GM21786 (cell line): ENCODE data around the gene GANAB.
"Not testable (repeated sequence)": the region's sequence is repeated elsewhere in the genome, so short reads cannot be mapped to it uniquely, and the experiment has no call there.

Source experiments
- ATAC-seq: cut with Tn5 transposase; IDR thresholded peaks from one replicate; pipeline ENCODE4 v1.9.1; 2021; ENCODE audit not compliant: unreplicated experiment

Gene GANAB

DNA sequence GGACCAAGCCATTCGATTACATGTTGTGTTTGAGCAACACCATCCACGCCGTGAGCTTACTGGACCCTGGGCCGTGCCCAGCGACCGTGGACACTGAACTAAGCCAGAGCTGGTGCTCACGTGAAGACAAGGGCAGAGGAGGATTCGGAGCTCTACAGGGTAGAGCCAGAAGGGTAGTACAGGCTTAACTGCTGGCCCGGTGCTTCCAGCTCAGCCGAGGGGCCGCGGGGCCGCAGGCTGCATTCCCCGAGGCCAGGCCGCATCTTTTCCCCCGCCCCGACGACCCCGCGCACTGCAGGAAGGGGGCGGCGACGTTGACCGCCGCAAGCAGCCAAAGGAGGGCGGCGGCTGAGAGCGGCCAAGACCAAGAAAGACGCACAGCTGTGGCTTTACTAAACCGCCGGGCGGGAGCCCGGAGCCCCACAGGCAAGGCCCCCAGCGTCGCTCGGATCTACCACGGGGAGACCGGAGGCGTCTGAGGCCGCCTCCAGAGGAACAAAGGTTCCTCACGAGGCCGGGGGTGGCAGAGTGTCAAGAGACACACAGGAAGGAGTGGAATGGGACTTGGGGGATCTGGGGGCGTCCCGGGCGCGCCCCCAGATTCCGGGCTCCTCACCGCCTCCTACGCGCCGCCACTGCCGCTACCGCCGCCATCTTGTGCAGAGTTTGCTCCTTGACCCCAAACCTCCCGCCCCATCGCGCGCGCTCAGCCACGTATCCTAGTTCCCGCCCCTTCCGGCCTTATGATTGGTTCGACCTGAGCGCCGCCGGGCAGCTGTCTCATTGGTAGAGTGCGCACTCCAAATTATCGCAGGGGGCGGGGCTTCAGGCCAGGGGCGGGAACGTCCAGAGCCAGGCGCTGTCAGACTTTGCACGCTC lies at the start of gene GANAB:
GANAB (minus strand) TSS at position 668 of the 879 bp plus-strand sequence; CDS start at position 654, 14 bp downstream.
- ATAC-seq = peak; percentile 98

GRCh38 chr11:62694455-62695167 lies 48.2 kb upstream of the GANAB start:
- no peak for ATAC-seq

DNA sequence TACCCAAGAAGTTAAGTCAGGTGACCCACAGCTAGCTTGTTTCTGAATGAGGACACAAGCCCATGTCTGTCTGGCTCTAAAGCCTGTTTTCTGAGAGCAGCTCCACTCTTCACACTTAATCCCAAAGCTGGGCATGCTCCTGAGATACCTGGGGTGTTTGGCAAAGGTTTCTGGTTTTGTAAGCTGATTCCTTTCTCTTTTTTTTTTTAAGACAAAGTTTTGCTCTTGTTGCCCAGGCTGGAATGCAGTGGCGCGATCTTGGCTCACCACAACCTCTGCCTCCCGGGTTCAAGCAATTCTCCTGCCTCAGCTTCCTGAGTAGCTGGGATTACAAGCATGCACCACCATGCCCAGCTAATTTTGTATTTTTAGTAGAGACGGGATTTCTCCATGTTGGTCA lies 47.2 kb upstream of the GANAB start:
- ATAC-seq = not testable (repeated sequence)

DNA sequence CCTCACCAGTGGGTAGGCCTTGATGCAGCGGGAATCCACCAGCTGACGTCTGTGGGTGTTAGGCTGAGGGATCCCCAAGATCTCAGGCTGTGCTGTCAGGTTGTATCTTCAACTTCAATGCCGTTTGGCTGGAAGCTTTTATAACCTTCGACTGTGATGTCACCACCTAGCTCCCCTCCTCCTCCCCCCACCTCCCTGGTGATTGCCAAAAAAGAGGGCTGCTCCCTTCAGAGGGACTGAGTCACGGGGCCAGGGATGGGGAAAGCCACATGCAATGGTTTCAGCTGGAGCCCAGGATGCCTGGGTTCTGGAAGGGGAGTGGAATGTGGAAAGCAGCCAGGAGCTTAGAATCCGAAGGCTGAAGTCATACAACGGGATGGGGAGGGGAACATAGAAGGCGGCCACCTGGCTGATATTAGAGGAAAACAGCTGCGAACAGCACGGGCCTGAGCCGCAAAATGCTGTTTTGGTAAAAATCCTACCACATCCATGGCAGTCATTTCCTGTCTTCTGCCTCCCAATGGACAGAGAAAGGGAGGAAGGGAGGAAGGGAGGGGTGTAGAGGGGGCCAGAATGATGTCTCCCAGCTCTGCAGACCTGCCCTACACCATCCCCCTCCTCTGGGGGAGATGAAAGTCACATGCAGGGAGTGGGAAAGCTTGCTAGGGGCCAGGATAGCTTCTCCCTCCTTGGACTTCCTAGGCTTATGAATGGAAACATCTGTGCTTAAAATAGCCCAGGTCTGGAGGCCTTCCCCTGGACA lies 43.2 kb upstream of the GANAB start, which contains the start of gene LRRN4CL:
LRRN4CL (minus strand) TSS at position 110 of the 763 bp plus-strand sequence. CDS start 1,022 bp downstream, outside the sequence.
- no peak for ATAC-seq

DNA sequence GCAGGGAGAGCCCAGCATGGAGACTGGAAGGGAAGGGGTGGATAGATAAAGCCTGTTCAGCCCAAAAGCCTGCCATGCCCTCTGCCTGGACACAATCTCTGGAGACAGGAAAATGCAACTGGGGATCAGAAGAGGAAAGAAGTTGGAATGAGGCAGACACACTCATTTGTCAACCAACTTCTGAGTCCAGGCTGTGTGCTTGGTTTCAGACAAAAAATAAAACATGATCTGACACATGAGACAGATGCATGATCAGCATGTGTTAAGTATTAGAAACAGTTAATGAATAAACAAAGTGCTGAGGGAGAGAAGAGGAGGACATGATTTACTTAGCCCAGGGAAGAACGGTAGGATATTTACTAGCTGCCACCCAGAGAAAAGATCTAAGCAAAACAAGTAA lies 42.1 kb upstream of the GANAB start:
- ATAC-seq = no peak

- ATAC-seq = no peak
Measured at GRCh38 chr11:62687508-62688396, 41.3 kb upstream of the GANAB start.

DNA sequence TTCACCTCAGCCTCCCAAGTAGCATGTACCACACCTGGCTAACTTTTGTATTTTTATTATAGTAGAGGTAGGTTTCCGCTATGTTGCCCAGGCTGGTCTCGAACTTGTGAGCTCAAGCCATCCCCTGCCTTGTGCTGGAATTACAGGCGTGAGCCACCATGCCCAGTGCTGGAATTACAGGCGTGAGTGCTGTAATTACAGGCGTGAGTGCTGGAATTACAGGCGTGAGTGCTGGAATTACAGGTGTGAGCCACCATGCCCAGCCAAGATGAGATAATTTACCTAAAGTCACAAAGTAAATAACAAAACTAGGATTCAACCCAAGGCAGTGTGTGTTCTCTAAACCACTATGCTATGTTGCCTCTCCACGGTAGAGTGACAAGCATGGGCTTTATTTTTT lies 36.1 kb upstream of the GANAB start:
- no peak for ATAC-seq

GRCh38 chr11:62680825-62681240 lies 34.4 kb upstream of the GANAB start:
- ATAC-seq = peak; percentile 58

DNA sequence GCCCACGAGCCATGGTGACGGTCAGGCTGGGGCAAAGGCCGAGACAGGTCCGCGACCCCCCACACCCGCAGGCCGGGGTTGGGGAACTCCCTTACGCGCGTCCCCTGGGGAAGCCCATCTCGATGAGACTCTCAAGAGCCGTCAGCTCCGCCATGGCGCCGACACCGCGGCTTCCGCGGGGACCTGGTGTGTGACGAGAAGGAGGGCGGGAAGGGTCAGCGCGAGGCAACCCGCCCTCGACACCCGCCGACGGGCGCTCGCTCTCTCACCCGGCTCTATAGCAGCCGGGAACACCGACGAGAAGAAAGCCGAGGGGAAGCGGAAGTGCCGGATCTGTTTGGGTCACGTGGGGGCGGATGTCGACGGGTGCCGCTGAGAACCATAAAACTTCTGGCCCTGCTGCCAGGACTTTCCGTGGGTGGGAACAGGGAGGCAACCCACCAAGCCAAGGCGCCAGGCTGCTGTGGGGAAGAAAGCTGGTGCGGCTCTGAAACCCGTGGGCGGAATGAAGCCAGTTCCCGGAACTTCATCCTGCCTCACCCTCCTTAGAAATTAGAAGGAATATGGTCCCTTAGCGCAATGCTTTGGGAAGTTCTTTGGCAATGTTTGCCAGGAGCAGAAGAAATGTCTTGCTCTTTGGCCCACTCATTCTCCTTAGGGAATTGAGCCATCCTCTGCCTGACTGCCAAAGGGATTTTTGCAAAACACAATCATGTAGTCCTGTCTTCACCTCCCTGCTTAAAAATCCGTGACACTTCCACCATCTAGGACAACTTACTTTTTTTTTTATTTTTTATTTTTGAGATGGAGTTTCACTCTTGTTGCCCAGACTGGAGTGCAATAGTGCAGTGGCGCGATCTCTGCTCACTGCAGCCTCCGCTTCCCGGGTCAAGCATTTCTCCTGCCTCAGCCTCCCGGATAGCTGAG lies 32.6 kb upstream of the GANAB start, which contains the start of gene UBXN1:
UBXN1 (minus strand) TSS at position 304 of the 927 bp plus-strand sequence; CDS start at position 154, 150 bp downstream.
- no peak for ATAC-seq

DNA sequence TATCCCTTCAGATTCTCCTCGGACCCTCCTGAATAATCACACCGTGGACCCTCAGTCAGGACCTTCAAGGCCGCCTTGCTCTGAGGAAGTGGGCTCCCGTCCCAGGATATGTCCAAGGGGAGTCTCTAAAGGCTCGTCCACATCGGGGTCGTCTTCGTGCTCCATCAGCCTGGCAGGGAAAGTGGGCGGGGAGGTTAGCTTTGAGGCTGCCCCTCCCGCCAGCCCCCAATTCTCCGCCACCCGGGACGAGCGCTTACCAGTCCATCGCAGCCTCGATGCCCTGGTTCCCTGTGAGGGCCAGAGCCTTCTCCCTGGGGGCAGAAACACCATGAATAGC lies 32.0 kb upstream of the GANAB start:
- no peak for ATAC-seq

DNA sequence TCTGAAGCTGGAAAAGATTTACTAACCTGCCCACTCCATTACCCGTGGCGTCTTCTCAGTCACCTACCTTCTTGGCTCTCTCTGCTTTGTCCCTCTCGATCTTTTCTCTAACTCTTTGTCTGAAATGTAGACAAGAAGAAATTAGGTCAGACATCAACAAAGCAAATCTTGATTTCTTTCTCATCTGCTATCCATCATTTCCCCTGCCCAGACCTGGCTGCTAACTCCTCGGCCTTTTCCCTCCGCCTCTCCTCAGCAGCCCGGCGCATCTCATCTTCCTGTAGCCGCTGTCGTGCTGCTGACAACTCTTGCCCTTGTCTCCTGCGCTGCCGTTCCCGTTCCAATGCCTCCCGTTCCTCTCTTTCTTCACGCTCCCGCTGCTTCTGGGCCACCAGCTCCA lies 31.3 kb upstream of the GANAB start:
- ATAC-seq = no peak

GRCh38 chr11:62677156-62677555 lies 30.7 kb upstream of the GANAB start:
- no peak for ATAC-seq

DNA sequence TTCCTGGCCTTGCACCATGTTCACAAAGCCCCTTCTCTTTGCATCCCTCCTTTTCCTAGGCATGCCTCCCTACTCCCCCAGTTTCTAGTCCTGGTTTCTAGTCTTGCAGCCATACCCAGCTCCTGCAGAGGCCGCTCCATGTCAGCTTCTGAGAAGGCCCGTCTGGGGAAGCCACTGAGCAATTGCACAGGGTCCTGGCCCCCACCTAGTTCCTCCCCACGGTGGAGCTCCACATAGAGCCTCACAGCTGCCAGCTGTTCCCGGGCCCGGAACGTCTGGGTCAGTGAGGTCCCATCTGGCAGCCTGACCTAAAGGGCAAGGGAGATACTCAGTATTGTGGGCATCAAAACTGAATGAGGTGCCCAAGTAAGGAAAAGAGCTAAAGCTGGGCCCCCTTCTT lies 30.3 kb upstream of the GANAB start:
- no peak for ATAC-seq

- not testable (repeated sequence) for ATAC-seq
Measured at GRCh38 chr11:62675415-62675814, 29.0 kb upstream of the GANAB start.

GRCh38 chr11:62673196-62673525 lies 26.7 kb upstream of the GANAB start:
- no peak for ATAC-seq

DNA sequence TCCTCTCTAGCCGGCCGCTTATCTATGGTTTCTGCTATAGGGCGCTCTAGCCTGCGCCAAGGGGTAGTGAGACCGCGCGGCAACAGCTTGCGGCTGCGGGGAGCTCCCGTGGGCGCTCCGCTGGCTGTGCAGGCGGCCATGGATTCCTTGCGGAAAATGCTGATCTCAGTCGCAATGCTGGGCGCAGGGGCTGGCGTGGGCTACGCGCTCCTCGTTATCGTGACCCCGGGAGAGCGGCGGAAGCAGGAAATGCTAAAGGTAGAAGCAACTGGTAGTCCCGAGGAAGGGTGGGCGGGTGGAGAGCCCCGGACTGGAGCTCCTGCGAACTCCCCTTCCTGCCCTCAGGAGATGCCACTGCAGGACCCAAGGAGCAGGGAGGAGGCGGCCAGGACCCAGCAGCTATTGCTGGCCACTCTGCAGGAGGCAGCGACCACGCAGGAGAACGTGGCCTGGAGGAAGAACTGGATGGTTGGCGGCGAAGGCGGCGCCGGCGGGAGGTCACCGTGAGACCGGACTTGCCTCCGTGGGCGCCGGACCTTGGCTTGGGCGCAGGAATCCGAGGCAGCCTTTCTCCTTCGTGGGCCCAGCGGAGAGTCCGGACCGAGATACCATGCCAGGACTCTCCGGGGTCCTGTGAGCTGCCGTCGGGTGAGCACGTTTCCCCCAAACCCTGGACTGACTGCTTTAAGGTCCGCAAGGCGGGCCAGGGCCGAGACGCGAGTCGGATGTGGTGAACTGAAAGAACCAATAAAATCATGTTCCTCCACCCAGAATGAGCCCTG lies 25.4 kb upstream of the GANAB start, which contains the start of the genes LBHD1 and UQCC3:
LBHD1 (minus strand) TSS at position 660 of the 782 bp plus-strand sequence. CDS start 2,236 bp downstream, outside the sequence.
UQCC3 (plus strand) TSS at position 66 of the 782 bp plus-strand sequence; CDS start at position 139, 73 bp downstream.
- ATAC-seq = peak; percentile 58

DNA sequence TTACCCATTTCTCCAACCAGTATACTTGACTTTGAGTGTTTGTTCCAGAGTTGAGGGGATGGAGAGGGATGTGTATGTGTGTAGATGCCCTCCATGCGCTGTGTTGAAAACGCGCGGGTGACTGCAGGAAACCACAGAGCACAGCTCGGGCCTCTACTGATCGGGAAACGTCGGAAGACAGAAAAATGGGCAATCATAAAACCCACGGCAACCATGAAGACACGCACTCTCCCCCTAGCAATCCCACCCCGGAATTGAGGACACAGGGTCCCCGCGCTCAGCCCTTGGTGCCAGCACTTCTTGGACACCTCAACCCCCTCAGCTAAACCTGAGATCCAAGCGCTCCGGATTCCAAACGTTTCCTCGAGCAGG lies 24.8 kb upstream of the GANAB start:
- no peak for ATAC-seq

DNA sequence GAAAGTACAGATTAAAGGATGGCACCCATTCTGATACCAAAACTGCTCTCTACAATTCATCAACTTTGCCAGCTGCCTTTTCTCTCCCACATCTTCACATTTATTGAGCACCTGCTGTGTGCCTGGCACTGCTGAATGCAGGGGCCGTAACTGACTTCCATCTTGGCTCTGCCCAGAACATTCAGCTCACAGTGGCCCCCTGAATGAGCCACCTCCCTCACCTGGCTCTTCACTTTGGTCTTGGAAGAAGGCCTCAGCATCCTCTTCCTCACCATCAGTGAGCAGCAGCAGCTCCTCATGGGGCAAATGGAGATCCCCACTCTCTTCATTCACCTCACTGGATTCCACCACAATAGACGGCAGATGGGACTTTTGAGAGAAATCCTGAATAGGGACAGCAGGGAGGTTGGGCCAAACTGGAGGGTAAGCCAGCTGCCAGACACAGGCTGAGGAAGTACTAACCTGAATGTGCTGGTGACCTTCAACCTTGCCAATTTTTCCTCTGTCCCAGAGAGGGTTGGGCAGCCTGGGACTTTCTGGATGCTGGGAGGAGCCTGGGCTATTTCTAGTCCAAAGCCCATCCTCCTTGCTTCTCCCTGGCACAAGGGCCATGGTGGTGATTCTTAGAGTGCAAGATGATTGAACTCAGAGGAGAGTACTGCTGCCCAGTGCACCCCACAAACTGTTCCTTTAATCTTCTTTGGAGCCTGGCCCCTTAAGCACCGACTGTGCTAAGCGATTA lies 23.2 kb upstream of the GANAB start:
- ATAC-seq = no peak
